Stimulated activated CD4-positive, alpha-beta T cell treated with anti-CD3 and anti-CD28 coated beads, Interleukin-1b, Interleukin-23, amount 100 ng/mL, for 4 hours (primary cell): ENCODE data around the gene DENND5B.
A peak's percentile ranks its signal among the peaks of the same experiment; 100 is the strongest.

Experiments used
- DNase-seq, 2 donors: peaks; one replicate each; pipeline ENCODE4 v3.0.0-alpha.2; 2020; ENCODE audit warnings: low read depth in 2 of 2

The DENND5B gene

DNA sequence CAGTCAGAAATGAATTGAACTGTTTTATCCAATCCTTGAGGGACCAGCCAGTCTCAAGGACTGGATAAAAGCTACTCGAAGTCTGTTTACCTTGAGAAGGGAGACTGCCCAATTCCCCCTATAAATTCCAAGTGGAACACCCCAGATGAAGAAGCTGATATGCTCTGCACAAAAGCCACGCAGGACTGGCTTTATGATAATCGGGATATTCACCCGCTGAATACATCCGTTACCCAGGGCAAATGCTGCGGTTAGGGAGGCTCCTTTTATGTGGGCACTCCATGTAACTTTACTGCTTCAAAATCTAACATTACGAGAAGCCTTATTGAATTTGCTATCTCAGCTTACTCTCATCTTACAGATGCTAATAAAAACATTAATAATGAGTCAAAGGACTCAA is 119.1 kb downstream of the DENND5B start:
- DNase-seq: no peak

DNA sequence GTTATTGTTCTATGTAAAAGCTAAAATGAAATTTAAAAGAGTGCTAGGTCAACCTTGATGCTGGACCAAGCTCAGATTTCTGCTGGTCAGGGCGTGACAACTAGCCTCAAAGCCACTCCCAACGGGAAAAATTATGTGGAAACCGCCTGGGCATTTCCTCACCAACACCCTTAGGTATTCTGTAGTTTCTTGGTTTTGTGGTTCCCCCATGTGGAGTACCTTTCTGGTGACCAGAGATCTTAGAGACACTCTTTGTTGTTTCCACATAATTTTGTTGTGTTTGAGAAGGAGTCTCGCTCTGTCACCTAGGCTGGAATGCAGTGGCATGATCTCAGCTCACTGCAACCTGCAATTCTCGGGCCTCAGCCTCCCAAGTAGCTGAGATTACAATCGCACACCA is 119.9 kb downstream of the DENND5B start:
- no peak for DNase-seq

DNA sequence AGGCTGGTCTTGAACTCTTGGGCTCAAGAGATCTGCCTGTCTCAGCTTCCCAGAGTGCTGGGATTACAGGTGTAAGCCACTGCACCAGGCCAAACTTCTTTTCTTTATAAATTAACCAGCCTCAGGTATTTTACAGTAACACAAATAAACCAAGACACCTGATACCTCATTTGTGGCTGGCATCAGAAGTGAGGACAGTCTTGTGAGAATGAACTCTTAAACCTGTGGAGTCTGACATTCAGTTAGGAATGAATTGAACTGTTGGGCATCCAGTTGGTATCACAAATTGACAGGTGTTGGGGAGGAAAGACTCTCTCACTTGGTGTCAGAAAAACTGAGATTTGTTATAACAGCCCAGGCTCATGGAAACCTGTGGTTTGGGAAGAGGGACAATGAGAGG is 120.5 kb downstream of the DENND5B start:
- no peak for DNase-seq

DNA sequence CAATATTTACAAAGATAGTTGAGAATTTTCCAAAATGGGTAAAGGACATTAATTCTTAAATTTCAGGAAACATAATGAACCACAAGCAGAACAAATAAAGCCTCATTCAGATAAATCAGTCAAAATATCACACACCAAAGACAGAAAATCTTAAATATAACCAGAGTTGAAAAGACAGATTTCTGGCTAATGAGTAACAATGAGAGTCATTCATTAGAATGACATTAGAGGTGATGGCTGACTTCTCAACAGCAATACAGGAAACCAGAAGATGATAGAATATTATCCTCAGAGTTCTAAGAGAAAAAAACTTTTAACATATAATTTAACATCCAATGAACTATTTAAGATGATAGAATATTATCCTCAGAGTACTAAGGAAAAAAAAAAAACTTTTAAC is 124.2 kb downstream of the DENND5B start:
- no peak for DNase-seq

DNA sequence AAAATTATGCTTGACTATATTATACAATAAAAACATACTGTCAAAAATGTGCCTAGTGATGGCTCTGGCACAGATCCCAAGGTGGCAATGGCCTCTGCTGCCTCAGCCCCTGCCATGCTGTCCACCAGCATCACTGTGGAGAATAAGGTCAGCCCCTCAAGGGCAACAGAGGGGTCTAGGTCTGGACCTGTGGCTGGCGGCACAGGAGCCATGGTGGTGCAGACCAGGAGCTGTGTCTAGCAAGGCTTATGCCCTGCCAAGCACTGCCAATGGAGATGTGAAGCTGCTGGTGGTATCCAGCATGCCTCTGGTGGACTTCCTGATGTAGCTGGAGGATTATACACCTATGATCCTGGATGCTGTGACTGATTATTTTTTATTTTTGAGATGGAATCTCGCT is 125.9 kb downstream of the DENND5B start:
- DNase-seq: no peak

DNA sequence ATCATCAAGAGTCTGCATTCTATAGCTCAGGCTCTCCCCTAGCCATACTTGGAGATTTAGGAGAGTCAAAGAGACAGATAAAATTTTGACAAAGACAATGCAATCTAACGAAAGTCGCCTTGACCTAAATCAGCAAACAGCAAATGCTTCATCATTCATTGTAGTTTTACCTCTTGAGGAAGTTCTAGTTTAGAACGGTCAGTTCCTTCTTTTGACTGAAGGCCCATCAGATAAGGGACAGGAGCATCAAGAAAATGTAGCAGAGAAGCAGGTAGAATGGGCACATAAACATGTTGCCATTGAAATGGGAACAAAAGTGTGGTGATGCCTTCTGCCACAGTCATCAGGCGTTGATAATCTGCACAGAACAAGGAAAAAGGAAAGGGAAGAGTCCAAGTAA is 130.9 kb downstream of the DENND5B start:
- no peak for DNase-seq

DNA sequence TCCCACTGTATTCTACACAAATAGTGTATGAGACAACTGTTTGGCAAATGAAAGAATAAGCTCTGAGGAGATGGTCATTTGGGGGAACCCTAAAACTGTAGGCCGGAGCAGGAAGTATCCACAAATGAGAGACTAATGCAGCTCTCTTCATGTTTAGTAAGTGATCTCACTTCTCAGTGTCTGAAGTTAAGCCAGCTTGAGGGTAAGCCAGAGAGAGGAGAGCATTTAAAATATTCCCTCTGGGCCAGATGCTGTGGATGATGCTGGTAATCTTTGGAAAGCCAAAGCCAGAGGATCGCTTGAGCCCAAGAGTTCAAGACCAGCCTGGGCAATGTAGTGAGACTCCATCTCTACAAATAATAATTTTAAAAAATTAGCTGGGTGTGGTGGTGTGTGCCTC is 134.4 kb downstream of the DENND5B start:
- no peak for DNase-seq

DNA sequence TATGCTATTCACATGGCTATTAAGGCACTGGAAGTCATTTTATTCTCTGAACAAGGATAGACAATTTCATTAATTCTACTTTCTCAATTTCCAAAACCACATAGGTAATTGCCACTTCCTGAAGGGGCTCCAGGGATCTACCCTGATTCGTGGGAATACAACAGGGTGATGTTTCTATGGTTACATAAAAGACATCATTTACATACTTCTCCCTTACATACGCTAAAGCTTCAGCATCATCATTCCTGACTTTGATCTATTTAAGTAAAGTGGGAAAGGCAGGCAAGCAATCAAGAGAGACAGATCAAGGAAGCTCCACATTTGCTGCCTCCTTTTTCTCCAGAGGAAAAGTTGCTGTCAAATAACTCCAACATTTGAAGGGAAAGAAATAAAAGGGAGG is 146.2 kb downstream of the DENND5B start:
- DNase-seq: no peak

DNA sequence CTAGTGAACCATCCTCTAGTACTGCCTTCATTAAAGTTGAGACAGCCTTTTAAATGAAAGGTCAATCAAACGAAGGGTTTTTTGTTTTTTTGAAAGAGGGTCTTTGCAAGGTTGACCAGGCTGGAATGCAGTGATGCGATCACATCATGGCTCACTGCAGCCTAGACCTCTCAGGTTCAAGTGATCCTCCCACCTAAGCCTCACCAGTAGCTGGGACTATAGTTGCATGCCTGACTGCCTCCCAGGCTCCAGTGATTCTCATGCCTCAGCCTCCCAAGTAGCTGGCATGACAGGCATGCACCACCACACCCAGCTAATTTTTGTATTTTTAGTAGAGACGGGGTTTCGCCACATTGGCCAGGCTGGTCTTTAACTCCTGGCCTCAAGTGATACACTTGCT is 150.3 kb downstream of the DENND5B start:
- no peak for DNase-seq

DNA sequence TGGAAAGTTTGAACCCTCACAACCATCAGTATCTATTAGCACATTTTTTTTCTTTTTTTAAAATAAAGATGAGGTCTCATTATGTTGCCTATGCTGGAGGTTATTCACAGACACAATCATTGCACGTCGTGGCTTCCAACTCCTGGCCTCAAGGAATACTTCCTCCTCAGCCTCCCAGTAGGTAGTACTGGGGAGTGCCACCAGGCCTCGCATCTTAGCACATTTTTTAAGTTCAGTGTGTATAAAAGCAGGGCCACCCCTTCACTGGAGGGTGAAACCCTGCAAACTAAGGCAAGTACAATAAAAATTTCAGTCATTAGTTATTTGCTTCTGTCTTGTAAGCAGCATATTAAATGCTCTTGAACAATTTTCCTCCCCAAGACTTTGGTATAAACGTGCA is 150.8 kb downstream of the DENND5B start:
- no peak for DNase-seq

DNA sequence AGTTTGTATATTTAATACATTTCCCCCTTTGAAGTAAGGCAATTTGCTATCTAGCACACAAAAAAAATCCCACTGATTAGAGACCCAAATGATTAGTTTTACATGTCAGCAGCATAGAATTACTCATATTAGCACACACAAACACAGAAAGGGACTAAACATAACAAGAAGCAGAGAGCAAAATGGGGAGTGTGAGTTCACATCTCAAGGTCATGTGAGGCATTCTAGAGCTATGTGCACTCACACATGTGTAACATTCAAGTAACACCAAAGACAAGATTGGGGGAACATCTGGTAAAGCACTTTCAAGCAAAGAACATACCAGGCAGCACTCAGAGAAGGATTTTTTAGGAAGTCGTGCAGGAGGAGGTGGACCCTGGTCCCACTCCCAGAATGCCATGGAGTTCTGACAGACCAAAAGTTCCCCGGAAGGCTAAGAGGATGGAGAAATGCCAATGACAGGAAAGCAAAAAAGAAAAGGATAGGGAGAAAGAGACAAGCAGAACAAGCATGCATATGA is 159.2 kb downstream of the DENND5B start:
- no peak for DNase-seq

DNA sequence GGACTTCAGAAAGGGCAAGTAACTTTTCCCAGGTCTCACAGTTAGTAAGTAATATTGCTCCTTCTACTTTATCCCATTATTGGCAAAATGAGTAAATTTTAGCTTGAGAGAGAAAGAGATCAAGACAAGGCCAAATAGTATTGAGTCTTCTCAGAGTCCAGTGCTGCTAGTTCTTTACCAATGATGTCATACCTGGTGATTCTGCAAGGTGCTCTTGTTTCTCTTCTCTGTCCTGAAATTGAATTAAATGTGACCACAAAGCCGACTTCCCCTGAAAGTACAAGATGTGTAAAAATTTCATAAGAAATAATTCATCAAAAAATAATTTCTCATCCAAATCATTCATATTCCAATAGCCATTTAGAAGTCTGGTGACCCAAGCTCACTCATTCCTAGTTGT is 167.5 kb downstream of the DENND5B start:
- DNase-seq: no peak

DNA sequence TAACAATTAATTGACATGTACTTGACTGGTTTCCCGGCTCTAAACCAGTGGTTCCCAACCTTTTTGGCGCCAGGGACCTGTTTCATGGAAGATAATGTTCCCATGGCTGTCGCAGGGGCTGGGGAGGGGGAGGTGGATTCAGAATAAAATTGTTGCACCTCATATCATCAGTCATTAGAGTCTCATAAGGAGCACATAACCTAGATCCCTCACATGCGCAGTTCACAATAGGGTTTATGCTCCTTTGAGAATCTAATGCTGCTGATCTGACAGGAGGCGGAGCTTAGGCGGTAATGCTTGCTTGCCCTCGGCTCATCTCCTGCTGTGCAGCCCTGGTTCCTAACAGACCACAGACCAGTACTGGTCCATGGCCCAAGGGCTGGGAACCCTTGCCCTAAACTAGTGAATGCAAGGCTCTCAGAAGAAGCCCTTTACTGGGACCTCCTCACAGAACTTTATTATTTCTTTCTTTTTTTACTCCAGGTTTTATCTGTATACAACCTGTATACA is 178.6 kb downstream of the DENND5B start:
- no peak for DNase-seq

DNA sequence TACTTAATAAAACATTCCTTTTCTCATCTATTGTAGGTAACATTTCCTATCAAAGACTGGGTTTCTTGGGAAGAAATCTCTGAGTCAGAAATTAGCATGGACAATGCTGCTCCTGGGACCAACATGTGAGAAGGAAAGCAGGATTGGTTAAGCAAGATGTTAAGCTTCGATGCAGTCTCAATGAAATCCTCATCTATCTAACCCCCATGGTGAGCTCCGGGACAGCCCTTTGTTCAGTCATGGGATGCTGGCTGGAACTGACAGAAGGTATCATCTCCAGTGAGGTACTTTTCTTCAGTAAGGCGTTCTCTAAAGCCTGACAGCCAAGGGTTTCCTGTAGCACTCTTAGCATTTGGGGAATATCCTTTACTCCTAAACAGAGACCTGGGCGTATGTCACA is 182.2 kb downstream of the DENND5B start:
- no peak for DNase-seq

DNA sequence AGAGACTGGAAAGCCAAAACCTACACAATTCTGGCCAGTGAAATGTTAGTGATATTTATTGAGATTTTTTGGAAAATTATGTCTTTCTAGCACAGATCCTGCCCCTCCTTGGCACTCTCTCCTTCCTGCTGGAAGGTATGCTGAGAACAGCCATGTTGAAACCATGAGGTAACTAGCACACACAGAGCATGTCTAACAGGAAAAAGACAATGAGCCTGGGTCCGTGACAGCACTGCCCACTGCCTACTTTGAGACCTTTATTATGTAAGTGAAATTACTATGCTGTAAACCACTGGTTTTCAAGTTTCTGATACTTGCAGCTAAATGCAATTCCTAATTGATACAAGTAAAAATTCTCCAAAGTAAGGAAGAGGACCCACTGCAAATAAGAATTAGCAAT is 183.4 kb downstream of the DENND5B start:
- DNase-seq: no peak

DNA sequence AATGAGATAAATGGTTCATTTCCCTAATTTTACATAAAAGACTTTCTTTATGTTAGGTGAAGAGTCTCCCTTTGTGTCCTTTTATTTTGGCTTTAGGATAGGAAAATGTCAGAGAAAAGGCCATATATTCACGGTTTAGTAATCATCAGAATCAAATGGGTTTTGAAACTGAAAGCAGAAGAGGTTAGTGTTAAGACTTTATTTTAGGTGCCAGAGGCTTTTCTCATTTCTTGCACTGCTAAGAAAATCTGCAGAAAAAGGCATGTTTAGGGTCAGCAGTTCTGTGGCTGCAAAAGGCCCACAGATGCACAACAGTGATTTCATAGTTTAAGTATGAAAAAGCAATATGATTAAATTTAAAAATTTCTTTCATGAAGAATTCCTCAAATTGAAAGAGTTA is 184.6 kb downstream of the DENND5B start:
- no peak for DNase-seq

DNA sequence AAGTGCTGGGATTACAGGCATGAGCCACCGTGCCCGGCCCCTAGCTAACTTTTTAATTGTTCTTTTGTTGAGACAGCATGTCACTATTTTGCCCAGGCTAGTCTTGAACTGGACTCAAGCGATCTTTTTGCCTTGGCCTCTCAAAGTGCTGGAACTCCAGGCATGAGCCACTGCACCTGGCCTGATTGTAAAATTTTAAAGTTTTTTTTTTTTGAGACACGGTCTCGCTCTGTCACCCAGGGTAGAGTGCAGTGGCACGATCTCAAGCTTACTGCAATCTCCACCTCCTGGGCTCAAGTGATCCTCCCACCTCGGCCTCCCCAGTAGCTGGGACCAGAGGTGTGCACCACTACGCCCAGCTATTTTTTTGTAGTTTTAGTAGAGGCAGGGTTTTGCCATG is 185.9 kb downstream of the DENND5B start:
- DNase-seq: no peak

DNA sequence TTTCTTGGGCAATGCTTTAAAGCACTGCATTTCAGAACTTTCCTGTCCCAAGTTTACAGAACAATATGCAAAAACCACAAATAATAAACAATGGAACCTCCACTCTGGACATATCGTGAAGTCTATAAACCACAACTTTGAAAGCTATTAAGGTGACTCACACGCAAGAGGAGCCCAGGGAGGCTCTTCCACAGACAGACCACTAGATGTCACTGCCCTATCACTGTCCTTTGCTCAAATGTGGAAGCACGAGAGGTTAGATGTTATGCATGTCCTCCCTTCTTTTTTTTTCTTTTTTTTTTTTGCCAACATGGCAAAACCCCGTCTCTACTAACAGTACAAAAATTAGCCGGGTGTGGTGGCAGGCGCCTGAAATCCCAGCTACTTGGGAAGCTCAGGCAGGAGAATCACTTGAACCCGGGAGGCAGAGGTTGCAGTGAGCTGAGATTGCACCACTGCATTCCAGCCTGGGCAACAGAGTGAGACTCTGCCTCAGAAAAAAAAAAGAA is 187.8 kb downstream of the DENND5B start:
- peak in 1 of 2 donors; percentile 32 for DNase-seq

DNA sequence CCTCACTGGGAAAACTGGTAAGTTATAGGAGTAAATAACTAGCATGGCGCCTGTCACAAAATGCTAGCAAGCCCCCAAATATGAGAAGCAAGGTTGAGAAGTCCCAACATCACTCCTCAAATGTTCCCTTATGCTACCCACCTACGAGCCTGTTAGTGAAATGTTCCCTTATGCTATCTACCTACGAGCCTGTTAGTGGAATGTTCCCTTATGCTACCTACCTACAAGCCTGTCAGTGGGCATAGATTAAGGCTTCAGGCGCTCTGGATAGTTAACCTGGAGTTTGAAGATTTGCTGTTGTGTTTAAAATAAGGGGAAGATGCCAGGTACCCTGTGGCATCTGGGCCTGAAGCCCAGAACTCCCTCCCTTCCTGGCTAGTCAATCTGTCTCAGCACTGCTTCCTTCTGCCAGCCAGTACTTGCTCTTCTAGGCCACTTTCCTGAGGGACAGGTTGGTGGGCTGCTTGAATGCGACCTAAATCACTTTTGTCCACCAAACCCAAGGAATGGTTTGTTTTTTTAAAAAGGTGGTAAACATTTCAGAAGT is 197.9 kb downstream of the DENND5B start:
- no peak for DNase-seq

DNA sequence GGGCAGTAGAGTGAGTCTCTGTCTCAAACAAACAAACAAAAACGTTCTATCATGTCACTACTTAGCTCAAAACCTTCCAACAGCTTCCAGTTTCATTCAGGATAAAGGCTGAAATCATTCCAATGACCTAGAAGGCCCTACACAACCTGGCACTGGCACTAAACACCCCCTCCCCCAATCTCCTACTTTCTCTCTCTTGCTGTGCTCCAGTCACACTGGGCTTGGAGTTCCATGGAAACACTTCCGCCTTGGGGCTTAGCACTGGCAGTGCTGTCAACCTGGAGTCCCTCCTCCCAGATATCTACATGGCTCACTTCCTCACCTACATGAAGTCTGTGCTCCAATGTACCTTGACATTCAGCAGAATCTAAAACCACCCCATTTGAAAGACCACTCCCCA is 199.9 kb downstream of the DENND5B start:
- no peak for DNase-seq

DNA sequence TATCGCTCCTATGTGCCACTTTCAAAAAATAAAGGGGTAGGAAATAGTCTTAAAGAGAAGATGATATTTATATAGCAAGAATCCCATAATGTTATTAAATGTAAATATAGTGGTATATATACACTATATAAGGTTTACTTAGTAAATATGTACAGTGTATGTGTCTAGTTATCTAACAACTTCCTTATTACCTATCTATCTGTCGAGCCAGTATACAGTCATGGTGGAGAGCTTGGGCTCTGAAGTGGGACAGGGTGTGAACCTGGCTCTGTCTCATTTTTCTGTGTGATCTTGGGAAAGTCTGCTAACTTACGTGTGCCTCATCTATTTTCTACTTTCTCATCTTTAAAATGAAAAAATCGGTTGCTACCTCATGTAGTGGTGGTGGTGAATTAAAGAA is 202.2 kb downstream of the DENND5B start:
- no peak for DNase-seq

DNA sequence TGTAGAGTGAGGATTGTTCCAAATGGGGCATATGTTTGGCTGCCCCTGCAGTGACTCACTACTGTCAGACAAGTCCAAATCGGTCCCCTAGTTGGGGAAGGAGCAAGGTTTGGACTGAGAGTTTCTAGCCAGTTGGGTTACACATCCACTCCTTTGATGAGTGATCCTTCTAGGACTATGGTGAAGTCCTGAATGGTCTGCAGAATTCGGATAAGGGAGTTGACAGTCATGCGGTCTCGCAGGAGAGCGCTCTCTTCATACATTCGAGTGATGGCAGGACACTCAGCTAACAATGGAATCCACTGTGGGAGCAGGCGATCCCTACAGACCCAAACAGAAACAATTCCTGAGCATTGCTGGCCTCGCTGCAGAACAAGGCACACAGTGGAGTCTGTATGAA is 203.5 kb downstream of the DENND5B start:
- no peak for DNase-seq

DNA sequence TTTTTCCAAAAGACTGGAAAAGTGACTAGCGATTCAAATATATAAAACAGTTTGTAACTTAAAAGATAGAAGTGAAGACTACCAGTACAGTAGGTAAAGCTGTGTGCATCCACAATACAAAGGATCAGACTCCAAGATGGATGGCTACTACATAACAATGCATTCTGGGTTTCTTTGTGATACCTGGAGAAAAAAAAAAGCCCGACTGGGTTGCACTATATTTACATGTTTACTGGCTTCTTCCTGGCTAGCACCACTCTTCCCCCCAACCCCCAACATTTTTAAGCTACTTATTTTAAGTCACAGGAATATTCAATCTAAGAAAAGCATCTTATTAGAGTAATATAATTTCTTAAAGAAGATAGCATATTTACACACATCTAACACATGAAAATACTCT is 203.9 kb downstream of the DENND5B start:
- no peak for DNase-seq

DNA sequence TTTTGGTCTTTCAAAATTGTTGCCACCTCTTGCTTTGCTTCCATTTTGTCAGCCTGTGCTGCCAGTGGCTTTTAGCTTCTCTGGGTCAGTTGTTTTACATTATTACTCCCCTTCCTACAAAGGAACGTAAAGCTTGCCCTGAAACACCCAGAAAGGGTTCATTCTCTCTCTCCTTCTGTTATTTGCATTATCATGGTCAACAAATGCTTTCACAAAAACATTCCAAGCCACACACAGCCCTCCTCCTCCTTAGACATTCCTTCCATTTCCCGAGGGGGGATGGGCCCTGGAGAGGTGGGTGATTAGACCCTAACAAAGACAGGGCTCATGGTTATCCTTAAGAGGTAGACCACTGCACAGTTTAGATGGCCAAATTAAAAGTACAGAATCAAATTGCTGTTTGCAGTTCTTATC is 204.6 kb downstream of the DENND5B start:
- no peak for DNase-seq
